Neural cell (in vitro differentiated cells): ENCODE data around the gene CCIN. TPM values are rescaled to one million over a fixed set of nuclear protein-coding genes. Genes with fewer than 3 reads are reported as not detected.
"Not testable (repeated sequence)": the region's sequence is repeated elsewhere in the genome, so short reads cannot be mapped to it uniquely, and the experiment has no call there.

ENCODE experiments used
- H2AFZ ChIP-seq: fragments of 200-600, 300-800 bp; sonication (generic), shearing (Covaris generic); 2 replicates; pipeline ENCODE4 v1.6.0; 2014; ENCODE audit warnings: low read depth, mild to moderate bottlenecking, antibody characterized with exemption, low read length, moderate library complexity
- H3F3A ChIP-seq: fragments of 200-600 bp; shearing (Covaris generic); 2 replicates; pipeline ENCODE4 v1.6.1; 2016; ENCODE audit warnings: mild to moderate bottlenecking, moderate library complexity, mixed read lengths, antibody characterized with exemption, low read length; ENCODE audit not compliant: insufficient read depth, poor library complexity, severe bottlenecking
- H3K27ac ChIP-seq: fragments of 200-600, 300-800 bp; sonication (generic), shearing (Covaris generic); 2 replicates; pipeline ENCODE4 v1.5.1; 2014; ENCODE audit warnings: mild to moderate bottlenecking, low read length, moderate library complexity
- H3K27me3 ChIP-seq: fragments of 300-800, 200-600 bp; sonication (generic), shearing (Covaris generic); 2 replicates; pipeline ENCODE4 v1.6.0; 2014; ENCODE audit warnings: mild to moderate bottlenecking, low read depth, low read length, moderate library complexity; ENCODE audit not compliant: insufficient read depth
- H3K36me3 ChIP-seq: fragments of 300-800, 200-600 bp; sonication (generic), shearing (Covaris generic); 2 replicates; pipeline ENCODE4 v1.5.1; 2014; ENCODE audit warnings: mild to moderate bottlenecking, antibody characterized with exemption, low read length, moderate library complexity; ENCODE audit not compliant: insufficient read depth
- H3K4me2 ChIP-seq: fragments of 300-800, 200-600 bp; sonication (generic), shearing (Covaris generic); 2 replicates; pipeline ENCODE4 v1.6.0; 2014; ENCODE audit warnings: mild to moderate bottlenecking, low read length
- H3K4me3 ChIP-seq: fragments of 300-800, 200-600 bp; sonication (generic), shearing (Covaris generic); 2 replicates; pipeline ENCODE4 v1.5.1; 2014; ENCODE audit warnings: mild to moderate bottlenecking, low read length, moderate library complexity
- H3K79me2 ChIP-seq: fragments of 200-600 bp; shearing (Covaris generic); replicated peaks from 2 replicates; pipeline ENCODE4 v1.6.0; 2014; ENCODE audit warnings: mild to moderate bottlenecking, low read length, moderate library complexity; ENCODE audit not compliant: insufficient read depth
- H3K9ac ChIP-seq: fragments of 300-800, 200-600 bp; sonication (generic), shearing (Covaris generic); 2 replicates; pipeline ENCODE4 v1.6.1; 2016; ENCODE audit warnings: mild to moderate bottlenecking, low read length, mixed read lengths
- H3K9me2 ChIP-seq: fragments of 200-600 bp; shearing (Covaris generic); 2 replicates; pipeline ENCODE4 v1.6.1; 2016; ENCODE audit warnings: mild to moderate bottlenecking, low read length, mixed read lengths; ENCODE audit not compliant: insufficient read depth
- H3K9me3 ChIP-seq: fragments of 200-600, 300-800 bp; sonication (generic), shearing (Covaris generic); 2 replicates; pipeline ENCODE4 v1.6.1; 2016; ENCODE audit warnings: mild to moderate bottlenecking, mixed run types, low read length, moderate library complexity, mixed read lengths
- H4K20me1 ChIP-seq: fragments of 200-600 bp; shearing (Covaris generic); 2 replicates; pipeline ENCODE4 v1.6.1; 2016; ENCODE audit warnings: mild to moderate bottlenecking, mixed run types; ENCODE audit not compliant: insufficient read depth
- CTCF ChIP-seq: fragments of 450-650 bp; IDR thresholded peaks from 2 replicates; pipeline ENCODE4 v1.5.1; 2014; ENCODE audit warnings: antibody characterized with exemption, mild to moderate bottlenecking, moderate library complexity; ENCODE audit not compliant: poor library complexity, severe bottlenecking
- EP300 ChIP-seq: fragments of 450-650 bp; conservative IDR thresholded peaks from 2 replicates; pipeline ENCODE4 v1.6.1; 2014; ENCODE audit warnings: antibody characterized with exemption, mild to moderate bottlenecking, moderate library complexity; ENCODE audit not compliant: poor library complexity, severe bottlenecking
- EZH2 ChIP-seq: fragments of 200-600, 300-800 bp; shearing (Covaris generic), sonication (generic); IDR thresholded peaks from 2 replicates; pipeline ENCODE4 v1.6.1; 2014; ENCODE audit warnings: antibody characterized with exemption, low read length, borderline replicate concordance, mild to moderate bottlenecking; ENCODE audit not compliant: insufficient read depth, poor library complexity, severe bottlenecking
- MXI1 ChIP-seq: fragments of 450-650 bp; conservative IDR thresholded peaks from 2 replicates; pipeline ENCODE4 v1.6.1; 2014; ENCODE audit warnings: antibody characterized with exemption, mild to moderate bottlenecking; ENCODE audit not compliant: poor library complexity, severe bottlenecking
- POLR2AphosphoS5 ChIP-seq: IDR thresholded peaks from 2 replicates; pipeline ENCODE4 v1.6.1; 2012
- RAD21 ChIP-seq: fragments of 450-650 bp; conservative IDR thresholded peaks from 2 replicates; pipeline ENCODE4 v1.6.1; 2014; ENCODE audit warnings: antibody characterized with exemption, mild to moderate bottlenecking, moderate library complexity
- SMC3 ChIP-seq: fragments of 450-650 bp; conservative IDR thresholded peaks from 2 replicates; pipeline ENCODE4 v1.6.1; 2014; ENCODE audit warnings: antibody characterized with exemption, mild to moderate bottlenecking, moderate library complexity; ENCODE audit not compliant: poor library complexity
- TAF1 ChIP-seq: IDR thresholded peaks from 2 replicates; pipeline ENCODE4 v1.6.1; 2012; ENCODE audit warnings: low read depth
- polyA plus RNA-seq: library from polyadenylated mRNA; depleted of rRNA; stranded (reverse); fragments of >200 nt; gene quantifications from 2 replicates; pipeline ENCODE4 v1.2.3, GENCODE V29; 2014
- TF ChIP-seq, protein P1 (sequence below): IDR thresholded peaks from 2 replicates; pipeline ENCODE4 v1.6.1; 2012; ENCODE audit warnings: borderline replicate concordance

The CCIN gene
- polyA plus RNA-seq, 1 donor from 2014 or later = not detected

DNA sequence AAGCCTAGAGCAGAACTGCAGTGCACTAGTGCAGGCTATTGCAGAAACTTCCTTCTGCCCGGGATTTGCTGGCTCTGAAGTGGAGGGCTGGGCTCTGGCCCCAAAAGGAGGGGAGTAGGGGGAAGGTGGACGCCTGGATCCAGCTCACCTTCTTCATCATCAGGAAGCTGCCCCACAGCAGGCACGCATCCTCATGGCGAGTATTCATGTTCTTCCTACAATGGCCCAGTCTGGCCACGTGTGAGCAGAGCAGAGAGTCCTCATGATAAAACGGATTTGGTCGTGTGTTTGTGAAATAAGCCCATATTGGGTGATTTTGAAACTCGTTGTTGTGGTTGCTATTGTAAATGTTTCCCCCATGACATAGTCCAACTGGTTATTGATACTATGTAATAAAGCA, 40.8 kb upstream of the CCIN start:
- no peaks in the 10 kb centered on the region for H3K9me3 ChIP-seq
- H2AFZ ChIP-seq = no peak overlapping the region
- H4K20me1 ChIP-seq = no peaks in the 10 kb centered on the region
- H3K36me3 ChIP-seq = no peaks in the 10 kb centered on the region
- H3K9ac ChIP-seq = no peak overlapping the region
- H3K4me3 ChIP-seq = no peak overlapping the region
- H3F3A ChIP-seq = no peaks in the 10 kb centered on the region
- no peak for TF ChIP-seq EZH2
- H3K4me2 ChIP-seq = no peak overlapping the region
- H3K79me2 ChIP-seq = no peaks in the 10 kb centered on the region
- no peaks in the 10 kb centered on the region for H3K9me2 ChIP-seq
- H3K27ac ChIP-seq = no peak overlapping the region
- no peaks in the 10 kb centered on the region for H3K27me3 ChIP-seq

DNA sequence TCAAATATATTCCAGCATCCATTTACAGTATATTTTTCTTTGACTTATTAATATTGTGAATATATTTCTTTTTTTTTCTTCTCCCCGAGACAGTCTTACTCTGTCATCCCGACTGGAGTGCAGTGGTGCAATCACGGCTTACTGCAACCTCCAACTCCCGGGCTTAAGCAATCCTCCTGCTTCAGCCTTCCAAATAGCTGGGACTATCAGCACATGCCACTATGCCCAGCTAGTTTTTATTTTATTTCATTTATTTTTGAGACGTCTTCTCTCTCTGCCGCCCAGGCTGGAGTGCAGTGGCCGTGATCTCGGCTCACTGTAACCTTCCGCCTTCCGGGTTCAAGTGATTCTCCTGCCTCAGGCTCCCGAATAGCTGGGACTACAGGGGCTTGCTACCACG, 40.0 kb upstream of the CCIN start:
- Histone ChIP-seq H3K4me2 (no peak overlapping the region), H4K20me1 (no peaks in the 10 kb centered on the region), H3K27me3 (no peaks in the 10 kb centered on the region), H3K79me2 (no peaks in the 10 kb centered on the region), H3K9me3 (no peaks in the 10 kb centered on the region), H3K36me3 (no peaks in the 10 kb centered on the region), H3K4me3 (no peak overlapping the region), H3K27ac (no peak overlapping the region), H3F3A (no peaks in the 10 kb centered on the region), H3K9ac (no peak overlapping the region), H2AFZ (no peak overlapping the region), H3K9me2 (no peaks in the 10 kb centered on the region)
- no peak for TF ChIP-seq TAF1
- TF ChIP-seq MXI1 = no peak
- no peak for TF ChIP-seq EP300
- TF ChIP-seq CTCF = no peak
- no peak for TF ChIP-seq POLR2AphosphoS5
- TF ChIP-seq RAD21 = no peak
- no peak for TF ChIP-seq EZH2
- TF ChIP-seq, protein P1, sequence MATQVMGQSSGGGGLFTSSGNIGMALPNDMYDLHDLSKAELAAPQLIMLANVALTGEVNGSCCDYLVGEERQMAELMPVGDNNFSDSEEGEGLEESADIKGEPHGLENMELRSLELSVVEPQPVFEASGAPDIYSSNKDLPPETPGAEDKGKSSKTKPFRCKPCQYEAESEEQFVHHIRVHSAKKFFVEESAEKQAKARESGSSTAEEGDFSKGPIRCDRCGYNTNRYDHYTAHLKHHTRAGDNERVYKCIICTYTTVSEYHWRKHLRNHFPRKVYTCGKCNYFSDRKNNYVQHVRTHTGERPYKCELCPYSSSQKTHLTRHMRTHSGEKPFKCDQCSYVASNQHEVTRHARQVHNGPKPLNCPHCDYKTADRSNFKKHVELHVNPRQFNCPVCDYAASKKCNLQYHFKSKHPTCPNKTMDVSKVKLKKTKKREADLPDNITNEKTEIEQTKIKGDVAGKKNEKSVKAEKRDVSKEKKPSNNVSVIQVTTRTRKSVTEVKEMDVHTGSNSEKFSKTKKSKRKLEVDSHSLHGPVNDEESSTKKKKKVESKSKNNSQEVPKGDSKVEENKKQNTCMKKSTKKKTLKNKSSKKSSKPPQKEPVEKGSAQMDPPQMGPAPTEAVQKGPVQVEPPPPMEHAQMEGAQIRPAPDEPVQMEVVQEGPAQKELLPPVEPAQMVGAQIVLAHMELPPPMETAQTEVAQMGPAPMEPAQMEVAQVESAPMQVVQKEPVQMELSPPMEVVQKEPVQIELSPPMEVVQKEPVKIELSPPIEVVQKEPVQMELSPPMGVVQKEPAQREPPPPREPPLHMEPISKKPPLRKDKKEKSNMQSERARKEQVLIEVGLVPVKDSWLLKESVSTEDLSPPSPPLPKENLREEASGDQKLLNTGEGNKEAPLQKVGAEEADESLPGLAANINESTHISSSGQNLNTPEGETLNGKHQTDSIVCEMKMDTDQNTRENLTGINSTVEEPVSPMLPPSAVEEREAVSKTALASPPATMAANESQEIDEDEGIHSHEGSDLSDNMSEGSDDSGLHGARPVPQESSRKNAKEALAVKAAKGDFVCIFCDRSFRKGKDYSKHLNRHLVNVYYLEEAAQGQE = no peak
- no peak for TF ChIP-seq SMC3

DNA sequence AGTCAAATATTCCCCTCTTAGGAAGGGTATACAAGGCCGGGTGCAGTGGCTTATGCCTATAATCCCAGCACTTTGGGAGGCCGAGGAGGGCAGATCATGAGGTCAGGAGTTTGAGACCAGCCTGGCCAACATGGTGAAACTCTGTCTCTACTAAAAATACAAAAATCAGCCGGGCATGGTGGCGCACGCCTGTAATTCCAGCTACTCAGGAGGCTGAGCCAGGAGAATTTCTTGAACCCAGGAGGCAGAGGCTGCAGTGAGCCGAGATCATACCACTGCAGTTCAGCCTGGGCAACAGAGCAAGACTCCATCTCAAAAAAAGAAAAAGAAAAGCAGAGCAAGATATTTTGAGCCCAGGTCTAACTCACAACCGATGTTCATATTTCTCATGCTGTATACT, 37.5 kb upstream of the CCIN start:
- peaks cover 18% of the 10 kb centered on the region for H3K27me3 ChIP-seq
- not testable (repeated sequence) for H3K4me3 ChIP-seq, H3K9ac ChIP-seq, H3F3A ChIP-seq, H3K79me2 ChIP-seq, H3K9me2 ChIP-seq, H3K9me3 ChIP-seq, H2AFZ ChIP-seq, H4K20me1 ChIP-seq, H3K4me2 ChIP-seq, H3K27ac ChIP-seq, H3K36me3 ChIP-seq
